Medulla oblongata (tissue), 1 donor: ENCODE results near the gene GRWD1.
A peak's percentile ranks its signal among the peaks of the same experiment; 100 is the strongest.
"Not testable (repeated sequence)": the region's sequence is repeated elsewhere in the genome, so short reads cannot be mapped to it uniquely, and the experiment has no call there.

ENCODE experiments used
- DNase-seq: peaks from one replicate; pipeline ENCODE4 v3.0.0-alpha.2; 2015; ENCODE audit errors: extremely low spot score

The GRWD1 gene

DNA sequence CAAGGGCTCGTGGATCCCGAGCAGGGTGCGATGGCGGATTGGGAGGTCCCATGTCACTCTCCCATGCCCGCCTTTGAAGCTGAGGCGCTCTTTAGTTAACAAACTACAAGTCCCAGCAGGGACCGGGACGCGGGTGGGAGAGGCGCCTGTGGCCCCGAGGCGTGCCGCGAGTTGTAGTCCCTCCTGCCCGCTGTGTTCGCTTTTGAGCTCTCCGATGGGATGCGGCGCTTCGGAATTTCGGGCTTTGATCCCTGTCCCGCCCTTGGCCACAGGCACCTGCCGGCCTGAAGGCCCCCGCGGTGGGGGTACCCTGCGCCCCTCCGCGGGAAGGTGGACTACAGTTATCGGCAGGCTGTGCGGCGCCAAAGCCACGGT, 34.4 kb downstream of the GRWD1 start:
- DNase-seq = peak; percentile 50

GRCh38 chr19:48480558-48481500, 35.0 kb downstream of the GRWD1 start:
- peak; percentile 39 for DNase-seq

DNA sequence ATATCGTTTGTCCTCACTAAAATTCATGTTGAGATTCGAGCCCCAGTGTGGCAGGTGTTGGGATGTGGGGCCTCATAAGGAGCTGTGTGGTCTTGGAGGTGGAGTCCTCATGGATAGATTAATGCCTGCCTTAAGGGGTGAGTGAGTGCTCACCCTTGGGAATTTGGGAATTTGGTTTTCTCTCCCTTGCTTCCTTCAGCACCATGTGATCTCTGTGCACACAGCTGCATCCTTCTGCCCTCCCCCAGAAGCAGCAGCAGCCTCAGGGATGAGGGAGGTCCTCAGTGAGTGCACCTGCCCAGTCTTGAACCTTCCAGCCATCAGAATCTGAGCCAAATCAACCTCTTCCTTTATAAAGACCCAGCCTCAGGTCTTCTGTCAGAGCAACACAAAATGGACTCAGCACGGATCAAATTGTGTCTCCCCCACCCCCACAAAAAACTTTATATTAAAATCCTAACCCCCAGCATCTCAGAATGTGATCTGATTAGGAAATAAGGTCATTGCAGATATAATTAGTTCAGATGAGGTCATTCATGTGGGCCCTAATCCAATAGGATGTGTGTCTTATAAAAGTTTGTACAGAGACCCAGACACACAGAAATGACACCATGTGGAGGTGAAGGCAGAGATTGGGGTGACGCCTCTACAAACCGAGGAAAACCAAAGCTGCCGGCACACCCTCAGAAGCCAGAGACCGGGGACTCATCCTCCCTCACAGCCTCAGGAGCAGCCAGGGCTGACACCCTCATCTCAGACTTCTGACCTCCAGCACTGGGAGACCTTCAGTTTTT, 36.3 kb downstream of the GRWD1 start:
- no peak for DNase-seq

- DNase-seq = no peak
Measured at GRCh38 chr19:48483301-48483700, 37.5 kb downstream of the GRWD1 start.

GRCh38 chr19:48484247-48484893, 38.6 kb downstream of the GRWD1 start:
- DNase-seq = no peak

GRCh38 chr19:48484931-48485612, 39.3 kb downstream of the GRWD1 start:
- no peak for DNase-seq

DNA sequence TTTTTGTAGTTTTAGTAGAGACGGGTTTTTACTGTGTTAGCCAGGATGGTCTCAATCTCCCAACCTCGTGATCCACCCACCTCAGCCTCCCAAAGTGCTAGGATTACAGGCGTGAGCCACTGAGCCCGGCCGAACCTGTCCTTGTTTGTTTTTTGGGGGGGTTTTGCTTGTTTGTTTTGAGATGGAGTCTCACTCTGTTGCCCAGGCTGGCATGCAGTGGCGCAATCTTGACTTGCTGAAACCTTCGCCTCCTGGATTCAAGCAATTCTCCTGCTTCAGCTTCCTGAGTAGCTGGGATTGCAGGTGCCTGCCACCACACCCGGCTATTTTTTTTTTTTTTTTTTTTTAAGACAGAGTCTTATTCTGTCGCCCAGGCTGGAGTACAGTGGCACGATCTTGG, 40.9 kb downstream of the GRWD1 start:
- DNase-seq = not testable (repeated sequence)

DNA sequence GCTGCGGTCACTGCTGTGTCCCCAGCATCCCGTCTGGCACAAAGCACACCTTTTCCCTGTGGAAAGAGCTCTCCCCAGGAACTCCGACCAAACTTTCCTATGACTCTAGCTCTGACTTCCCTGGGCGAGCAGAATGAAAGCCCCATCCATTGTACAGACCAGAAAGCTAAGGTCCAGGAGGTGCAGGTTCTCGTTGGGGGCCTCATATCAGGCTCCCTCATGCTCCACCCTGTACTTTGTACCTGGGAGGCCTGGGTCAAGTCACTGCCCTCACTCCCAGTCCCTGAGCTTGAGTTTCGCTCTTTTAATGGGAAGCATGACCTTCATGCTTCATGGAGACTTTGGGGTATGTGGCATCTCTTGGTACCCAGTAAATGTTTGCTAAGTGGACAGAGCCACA, 41.8 kb downstream of the GRWD1 start:
- no peak for DNase-seq

- DNase-seq = no peak
Measured at GRCh38 chr19:48487948-48488347, 42.2 kb downstream of the GRWD1 start.

DNA sequence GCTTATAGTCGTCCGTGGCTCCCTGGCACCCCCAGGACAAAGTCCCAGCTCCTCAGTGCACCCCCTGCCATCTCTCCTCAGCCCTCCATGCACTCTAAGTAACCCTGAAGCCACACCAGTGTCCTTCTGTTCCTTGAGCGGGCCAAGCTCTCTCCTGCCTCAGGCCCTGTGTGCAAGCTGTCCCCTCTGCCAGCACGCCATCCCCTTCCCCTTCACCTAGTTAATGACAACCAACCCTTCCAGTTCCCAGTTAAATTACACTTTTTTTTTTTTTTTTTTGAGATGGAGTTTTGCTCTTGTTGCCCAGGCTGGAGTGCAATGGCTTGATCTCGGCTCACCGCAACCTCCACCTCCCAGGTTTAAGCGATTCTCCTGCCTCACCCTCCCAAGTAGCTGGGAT, 42.7 kb downstream of the GRWD1 start:
- not testable (repeated sequence) for DNase-seq

DNA sequence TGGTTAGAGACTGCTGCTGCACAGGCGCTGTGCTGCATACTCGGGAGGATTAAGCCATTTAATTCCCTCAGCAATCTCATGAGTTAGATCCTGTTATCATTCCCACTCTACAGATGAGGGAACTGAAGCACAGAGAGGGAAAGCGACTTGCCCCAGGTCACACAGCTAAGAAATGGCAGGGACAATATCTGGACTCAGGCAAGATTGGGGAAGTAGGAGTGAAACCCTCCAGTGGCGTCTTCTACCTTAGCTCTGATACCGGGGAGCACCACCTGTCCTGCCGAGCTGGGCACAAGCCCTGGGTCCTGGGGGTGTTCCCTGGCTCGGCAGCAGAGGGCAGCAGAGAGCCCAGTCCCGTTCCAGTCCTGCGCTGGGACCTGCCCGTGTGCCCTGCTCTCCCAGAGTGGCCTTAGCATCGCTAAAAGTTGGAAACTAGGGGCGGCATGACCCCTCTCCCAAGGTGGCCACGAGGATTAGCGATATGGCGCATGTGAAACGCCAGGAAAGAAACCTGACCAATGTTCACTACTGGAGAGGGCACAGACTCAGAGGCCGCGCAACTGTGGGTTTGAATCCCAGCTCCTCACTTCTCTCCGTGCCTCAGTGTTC, 43.9 kb downstream of the GRWD1 start:
- DNase-seq = peak; percentile 48

DNA sequence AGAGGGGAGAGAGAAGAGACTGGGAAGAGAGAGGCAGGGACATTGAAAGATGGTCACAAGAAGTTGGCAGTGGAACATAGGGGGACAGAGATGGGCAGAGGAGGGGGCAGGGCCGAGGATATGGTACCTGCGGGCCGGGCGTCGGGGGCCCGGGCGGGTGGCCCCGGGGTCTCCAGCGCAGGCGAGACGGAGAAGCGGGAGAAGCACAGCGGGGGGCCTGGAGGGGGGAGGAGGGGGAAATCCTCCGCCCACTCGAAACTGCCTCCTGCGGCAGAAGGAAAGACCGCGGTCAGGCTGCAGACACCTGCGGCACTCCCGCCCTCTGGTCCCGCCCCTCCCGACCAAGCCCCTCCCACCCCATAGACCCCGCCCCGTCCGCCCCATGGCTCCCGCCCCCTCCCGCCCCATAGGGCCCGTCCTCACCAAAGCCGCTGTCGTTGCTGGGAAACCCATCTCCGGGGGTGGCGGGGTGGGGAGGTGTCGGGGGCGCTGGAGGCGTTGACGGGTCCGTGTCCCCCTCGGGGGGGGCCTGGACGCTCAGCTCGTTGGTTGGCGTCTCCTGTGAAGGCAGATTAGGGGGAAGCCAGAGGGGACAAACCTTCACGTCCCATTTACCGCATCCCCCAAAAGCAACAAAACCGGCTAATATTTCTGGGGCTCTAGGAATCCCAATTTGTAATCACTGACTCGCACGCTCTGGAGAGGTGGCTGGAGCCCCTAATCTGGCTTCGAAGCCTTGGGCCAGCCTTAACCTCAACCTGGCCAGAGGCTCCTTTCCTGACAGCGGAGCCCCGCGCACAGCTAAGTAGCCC, 45.4 kb downstream of the GRWD1 start:
- no peak for DNase-seq

DNA sequence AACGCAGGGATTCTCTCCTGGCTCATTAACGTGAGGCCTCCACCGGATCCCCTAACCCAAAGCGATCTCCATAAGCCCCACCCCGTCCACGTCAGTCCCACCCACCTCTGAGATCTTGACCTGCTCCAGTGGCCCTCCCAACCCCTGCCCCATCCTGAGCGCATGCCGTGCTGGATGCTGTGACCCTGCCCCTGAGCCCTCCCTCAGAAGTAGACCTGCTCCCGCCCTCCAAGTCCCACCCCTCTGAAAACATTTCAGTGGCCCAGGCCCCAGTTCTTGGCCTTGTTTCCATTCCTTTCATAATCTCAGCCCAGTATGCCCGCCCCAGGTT, 46.0 kb downstream of the GRWD1 start:
- DNase-seq = no peak

DNA sequence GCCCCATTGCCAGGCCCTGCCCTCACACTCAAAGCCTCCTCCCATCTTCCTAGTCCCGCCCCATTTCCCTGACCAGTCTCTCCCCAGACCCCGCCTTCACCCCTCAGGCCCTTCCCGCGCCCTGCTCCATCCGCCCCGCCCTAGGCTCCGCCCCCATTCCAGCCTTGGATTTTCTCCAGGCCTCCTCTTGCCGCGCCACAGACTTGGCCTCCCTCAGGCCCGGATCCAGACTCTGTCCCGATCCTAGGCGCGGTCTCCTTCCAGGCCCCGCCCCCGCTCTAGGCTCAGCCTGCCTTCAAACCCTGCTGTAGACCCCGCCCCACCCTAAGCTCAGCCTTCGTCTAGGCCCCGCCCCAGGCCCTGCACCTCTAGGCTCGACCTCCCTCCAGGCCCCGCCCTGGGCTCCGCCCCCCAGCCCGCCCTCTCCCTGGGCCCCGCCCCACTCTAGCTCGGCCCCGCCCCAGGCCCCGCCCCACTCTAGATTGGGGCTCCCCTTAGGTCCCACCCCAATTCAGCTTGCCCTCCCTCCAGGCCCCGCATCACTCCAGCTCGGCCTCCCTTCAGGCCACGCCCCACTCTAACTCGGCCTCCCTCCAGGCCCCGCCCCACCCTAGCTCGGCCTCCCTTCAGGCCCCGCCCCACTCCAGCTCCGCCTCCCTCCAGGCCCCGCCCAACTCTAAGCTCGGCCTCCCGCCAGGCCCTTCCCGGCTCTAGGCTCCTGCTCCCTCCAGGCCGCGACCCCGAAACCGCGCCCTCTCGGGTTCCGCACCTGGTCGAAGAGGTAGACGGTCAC, 47.3 kb downstream of the GRWD1 start:
- peak; percentile 89 for DNase-seq

GRCh38 chr19:48493718-48494401, 48.1 kb downstream of the GRWD1 start:
- DNase-seq = no peak

GRCh38 chr19:48495396-48495795, 49.6 kb downstream of the GRWD1 start:
- no peak for DNase-seq

- no peak for DNase-seq
Measured at GRCh38 chr19:48496959-48497727, 51.4 kb downstream of the GRWD1 start.
